Measurements from ENCODE around the gene PLA2G12A. TPM values are rescaled to one million over a fixed set of nuclear protein-coding genes. Genes with fewer than 3 reads are reported as not detected.

Gene PLA2G12A
- total RNA-seq, 1 donor from 2014 or later = 28.2 TPM

DNA sequence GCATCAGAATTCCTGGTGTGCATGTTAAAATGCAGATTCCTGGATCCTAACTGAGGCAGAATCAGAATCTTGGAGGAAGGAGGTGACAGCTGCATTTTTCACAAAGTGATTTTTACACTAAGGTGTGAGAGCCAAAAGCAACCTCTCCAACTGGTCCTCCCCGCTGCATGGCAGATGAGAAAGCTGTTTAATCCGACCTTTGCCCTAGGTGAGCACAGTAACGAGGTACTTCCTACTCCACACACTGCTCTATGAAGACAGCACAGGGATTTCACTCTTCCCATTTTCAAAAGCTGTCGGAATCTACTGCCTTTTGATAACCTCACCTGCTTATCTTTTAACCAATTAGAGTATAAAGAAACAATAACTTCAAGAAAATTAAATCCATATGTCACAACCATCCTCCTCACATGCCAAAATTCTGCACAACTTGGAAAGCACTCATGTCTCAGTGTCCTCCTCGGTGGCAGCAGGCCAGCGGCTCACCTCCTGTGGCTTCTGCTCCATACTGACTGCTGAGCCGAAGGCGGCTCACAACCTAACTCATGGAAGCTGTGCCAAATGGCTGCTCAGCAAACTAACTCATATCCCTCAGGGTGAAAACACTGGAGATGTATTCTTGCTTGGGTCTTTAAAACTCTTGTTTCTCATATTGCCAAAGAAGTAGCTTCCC lies 30.2 kb downstream of the PLA2G12A start:
- Histone ChIP-seq H3K4me3 (ENCODE audit: low read depth, low read length) (no peak overlapping the region), H3K27me3 (ENCODE audit: control insufficient read depth, insufficient read depth, low read length) (no peaks in the 10 kb centered on the region), H3K36me3 (ENCODE audit: control insufficient read depth, insufficient read depth, low read length) (no peaks in the 10 kb centered on the region)
- TF ChIP-seq, protein P1, sequence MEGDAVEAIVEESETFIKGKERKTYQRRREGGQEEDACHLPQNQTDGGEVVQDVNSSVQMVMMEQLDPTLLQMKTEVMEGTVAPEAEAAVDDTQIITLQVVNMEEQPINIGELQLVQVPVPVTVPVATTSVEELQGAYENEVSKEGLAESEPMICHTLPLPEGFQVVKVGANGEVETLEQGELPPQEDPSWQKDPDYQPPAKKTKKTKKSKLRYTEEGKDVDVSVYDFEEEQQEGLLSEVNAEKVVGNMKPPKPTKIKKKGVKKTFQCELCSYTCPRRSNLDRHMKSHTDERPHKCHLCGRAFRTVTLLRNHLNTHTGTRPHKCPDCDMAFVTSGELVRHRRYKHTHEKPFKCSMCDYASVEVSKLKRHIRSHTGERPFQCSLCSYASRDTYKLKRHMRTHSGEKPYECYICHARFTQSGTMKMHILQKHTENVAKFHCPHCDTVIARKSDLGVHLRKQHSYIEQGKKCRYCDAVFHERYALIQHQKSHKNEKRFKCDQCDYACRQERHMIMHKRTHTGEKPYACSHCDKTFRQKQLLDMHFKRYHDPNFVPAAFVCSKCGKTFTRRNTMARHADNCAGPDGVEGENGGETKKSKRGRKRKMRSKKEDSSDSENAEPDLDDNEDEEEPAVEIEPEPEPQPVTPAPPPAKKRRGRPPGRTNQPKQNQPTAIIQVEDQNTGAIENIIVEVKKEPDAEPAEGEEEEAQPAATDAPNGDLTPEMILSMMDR (IDR thresholded peaks at IDR 0.05; ENCODE audit: insufficient read depth, low read length, poor library complexity, severe bottlenecking) = no peak
- no peak for DNase-seq (ENCODE audit: low read depth)

DNA sequence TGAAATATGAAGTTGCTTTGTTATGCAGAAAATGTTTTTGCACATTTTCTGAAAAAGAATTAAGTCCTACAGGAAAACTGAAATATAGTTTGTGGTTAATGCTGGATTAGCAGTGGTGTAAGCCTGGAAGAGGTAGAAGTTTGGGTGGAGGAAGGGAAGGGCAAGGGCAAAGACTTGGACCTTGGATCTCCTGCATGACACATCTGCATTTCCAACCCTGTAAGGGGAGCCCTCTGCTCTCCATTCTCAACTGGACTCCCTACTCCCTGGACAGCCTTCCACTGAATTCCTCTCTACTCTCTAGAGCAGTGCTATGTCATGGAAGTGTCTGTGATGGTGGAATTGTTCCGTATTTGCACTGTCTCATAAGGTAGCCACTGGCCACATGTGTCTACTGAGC lies 31.2 kb downstream of the PLA2G12A start:
- H3K4me3 ChIP-seq (ENCODE audit: low read depth, low read length) = no peak overlapping the region
- no peaks in the 10 kb centered on the region for H3K36me3 ChIP-seq (ENCODE audit: control insufficient read depth, insufficient read depth, low read length)
- no peaks in the 10 kb centered on the region for H3K27me3 ChIP-seq (ENCODE audit: control insufficient read depth, insufficient read depth, low read length)
- TF ChIP-seq, protein P1 (IDR thresholded peaks at IDR 0.05; ENCODE audit: insufficient read depth, low read length, poor library complexity, severe bottlenecking) = no peak
- DNase-seq (ENCODE audit: low read depth) = no peak

DNA sequence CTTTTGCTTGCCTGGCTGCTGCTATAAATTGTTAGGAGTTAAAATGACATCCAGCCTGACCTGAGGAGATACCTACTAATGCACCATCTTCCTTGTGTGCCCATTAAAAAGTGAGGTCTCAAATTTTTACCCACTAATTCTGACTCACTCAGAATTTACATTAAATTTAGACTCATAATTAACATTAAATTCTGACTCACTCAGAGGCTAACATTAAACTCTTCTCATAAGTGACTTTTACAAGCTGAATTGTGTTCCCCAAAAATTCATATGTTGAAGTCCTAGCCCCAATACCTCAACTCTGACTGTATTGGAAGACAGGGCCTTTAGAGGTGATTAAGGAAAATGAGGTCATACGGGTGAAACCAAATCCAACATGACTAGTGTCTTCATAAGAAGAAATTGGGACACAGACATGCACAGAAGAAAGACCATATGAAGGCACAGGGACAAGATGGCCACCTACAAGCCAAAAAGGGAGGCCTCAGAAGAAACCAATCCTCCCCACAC lies 38.4 kb downstream of the PLA2G12A start:
- Histone ChIP-seq H3K27me3 (ENCODE audit: control insufficient read depth, insufficient read depth, low read length) (no peaks in the 10 kb centered on the region), H3K4me3 (ENCODE audit: low read depth, low read length) (no peak overlapping the region), H3K36me3 (ENCODE audit: control insufficient read depth, insufficient read depth, low read length) (no peaks in the 10 kb centered on the region)
- TF ChIP-seq, protein P1 (IDR thresholded peaks at IDR 0.05; ENCODE audit: insufficient read depth, low read length, poor library complexity, severe bottlenecking) = no peak
- no peak for DNase-seq (ENCODE audit: low read depth)

DNA sequence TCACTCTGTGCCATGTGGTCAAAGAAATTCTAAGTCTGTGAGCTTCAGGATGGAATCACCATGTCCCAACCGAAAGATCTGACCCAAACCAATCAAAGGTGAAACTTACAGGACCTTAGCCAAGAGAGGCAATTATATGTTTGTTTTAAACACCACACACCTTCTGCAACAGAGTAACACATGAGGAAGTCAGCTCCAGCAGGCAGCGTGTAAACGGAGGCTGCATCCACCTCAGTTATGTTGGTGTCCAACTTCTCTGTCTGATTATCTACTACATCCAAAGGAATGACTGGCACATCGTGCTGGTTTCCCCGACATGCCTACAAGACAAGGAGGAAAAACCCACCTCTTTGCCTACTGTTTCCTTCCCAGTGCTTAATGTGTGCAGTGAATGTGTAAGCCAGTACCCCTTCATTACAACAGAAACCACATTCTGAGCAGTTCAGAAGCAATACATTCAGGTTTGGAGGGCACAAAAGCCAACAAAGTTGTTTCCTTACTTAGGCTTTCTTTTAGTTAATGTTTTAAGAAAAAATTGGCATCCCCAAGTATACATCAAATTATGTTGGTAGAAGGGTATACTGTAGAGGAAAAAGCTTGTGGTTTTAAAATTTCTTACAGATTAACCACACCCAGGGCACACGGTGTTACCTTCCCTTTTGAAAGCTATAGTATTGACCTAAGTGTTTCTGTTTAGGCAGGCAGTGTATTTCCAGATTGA lies 39.0 kb downstream of the PLA2G12A start:
- Histone ChIP-seq H3K4me3 (ENCODE audit: low read depth, low read length) (no peak overlapping the region), H3K27me3 (ENCODE audit: control insufficient read depth, insufficient read depth, low read length) (no peaks in the 10 kb centered on the region), H3K36me3 (ENCODE audit: control insufficient read depth, insufficient read depth, low read length) (no peaks in the 10 kb centered on the region)
- TF ChIP-seq, protein P1 (IDR thresholded peaks at IDR 0.05; ENCODE audit: insufficient read depth, low read length, poor library complexity, severe bottlenecking) = no peak
- DNase-seq (ENCODE audit: low read depth) = no peak

DNA sequence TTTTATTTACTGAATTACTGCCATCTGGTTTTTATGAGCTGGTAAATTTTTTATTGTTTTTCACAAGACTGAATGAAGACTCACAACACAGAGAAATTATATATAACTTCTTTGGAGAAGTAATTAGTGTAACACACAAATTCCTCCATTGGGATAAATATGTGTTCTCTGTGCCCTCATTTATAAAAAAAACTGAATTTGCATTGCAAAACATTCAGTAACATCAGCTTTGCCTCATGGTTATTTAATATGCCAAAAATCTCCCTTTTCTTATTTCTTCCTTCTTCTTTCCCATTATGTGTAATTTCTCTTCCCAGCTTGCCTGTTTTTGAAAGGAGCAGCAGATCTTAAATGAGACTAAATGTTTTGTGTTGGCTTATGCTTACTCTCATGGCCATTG lies 45.1 kb downstream of the PLA2G12A start:
- Histone ChIP-seq H3K27me3 (ENCODE audit: control insufficient read depth, insufficient read depth, low read length) (no peaks in the 10 kb centered on the region), H3K36me3 (ENCODE audit: control insufficient read depth, insufficient read depth, low read length) (no peaks in the 10 kb centered on the region), H3K4me3 (ENCODE audit: low read depth, low read length) (no peak overlapping the region)
- no peak for DNase-seq (ENCODE audit: low read depth)
- TF ChIP-seq, protein P1 (IDR thresholded peaks at IDR 0.05; ENCODE audit: insufficient read depth, low read length, poor library complexity, severe bottlenecking) = no peak
